NT2/D1 (cell line): ENCODE measurements around the gene OSBPL10.

ENCODE experiments used
- SUZ12 ChIP-seq: IDR thresholded peaks from 2 replicates; pipeline ENCODE4 v1.6.1; 2011; ENCODE audit not compliant: insufficient read length, insufficient read depth; ENCODE audit errors: extremely low read depth
- YY1 ChIP-seq: IDR thresholded peaks from 2 replicates; pipeline ENCODE4 v1.6.1; 2011; ENCODE audit not compliant: insufficient read length, insufficient read depth
- ZNF274 ChIP-seq: IDR thresholded peaks from 2 replicates; pipeline ENCODE4 v1.6.1; 2011; ENCODE audit warnings: mild to moderate bottlenecking, low read depth, low read length

GRCh38 chr3:31927811-31928210 lies 53.3 kb downstream of the OSBPL10 start:
- TF ChIP-seq ZNF274, result no peak
- TF ChIP-seq YY1, result no peak
- no peak for TF ChIP-seq SUZ12
